GM18519 (cell line): ENCODE data around the gene HES7.

ENCODE experiments used
- ATAC-seq: cut with Tn5 transposase; IDR thresholded peaks from one replicate; pipeline ENCODE4 v1.9.1; 2021; ENCODE audit warnings: mild to moderate bottlenecking, moderate library complexity; ENCODE audit not compliant: unreplicated experiment, low FRiP score

HES7 gene

GRCh38 chr17:8075574-8076342, 48.1 kb downstream of the HES7 start:
- ATAC-seq: no peak

- ATAC-seq: no peak
Observed at GRCh38 chr17:8075081-8075480, 48.8 kb downstream of the HES7 start.

GRCh38 chr17:8074554-8074953, 49.4 kb downstream of the HES7 start:
- no peak for ATAC-seq

GRCh38 chr17:8073627-8074484, 50.0 kb downstream of the HES7 start:
- ATAC-seq: no peak

GRCh38 chr17:8072729-8073461, 51.0 kb downstream of the HES7 start:
- no peak for ATAC-seq

GRCh38 chr17:8072341-8072728, 51.6 kb downstream of the HES7 start:
- ATAC-seq: no peak

GRCh38 chr17:8071496-8071895, 52.4 kb downstream of the HES7 start:
- no peak for ATAC-seq
